Measurements from ENCODE around the gene ATG5.

DNA sequence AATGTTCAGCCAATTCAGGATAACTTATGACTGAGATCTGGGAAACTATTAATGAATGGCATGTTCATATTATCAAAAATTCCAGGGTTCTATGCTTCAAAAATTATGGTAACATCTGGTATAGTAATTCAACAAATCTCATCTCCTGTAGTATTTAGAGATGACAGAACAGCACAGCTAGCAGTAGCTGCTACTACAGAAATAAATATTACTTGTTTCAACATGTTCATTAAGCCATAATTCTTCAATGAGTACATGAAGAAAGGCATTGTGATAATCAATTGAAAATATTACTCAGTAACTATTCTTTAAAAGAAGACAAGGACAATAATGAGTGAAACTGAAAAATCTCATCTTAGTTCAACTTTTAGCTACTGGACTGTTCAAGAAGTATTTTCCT is 66.8 kb downstream of the ATG5 start:
- TF ChIP-seq, protein P1, sequence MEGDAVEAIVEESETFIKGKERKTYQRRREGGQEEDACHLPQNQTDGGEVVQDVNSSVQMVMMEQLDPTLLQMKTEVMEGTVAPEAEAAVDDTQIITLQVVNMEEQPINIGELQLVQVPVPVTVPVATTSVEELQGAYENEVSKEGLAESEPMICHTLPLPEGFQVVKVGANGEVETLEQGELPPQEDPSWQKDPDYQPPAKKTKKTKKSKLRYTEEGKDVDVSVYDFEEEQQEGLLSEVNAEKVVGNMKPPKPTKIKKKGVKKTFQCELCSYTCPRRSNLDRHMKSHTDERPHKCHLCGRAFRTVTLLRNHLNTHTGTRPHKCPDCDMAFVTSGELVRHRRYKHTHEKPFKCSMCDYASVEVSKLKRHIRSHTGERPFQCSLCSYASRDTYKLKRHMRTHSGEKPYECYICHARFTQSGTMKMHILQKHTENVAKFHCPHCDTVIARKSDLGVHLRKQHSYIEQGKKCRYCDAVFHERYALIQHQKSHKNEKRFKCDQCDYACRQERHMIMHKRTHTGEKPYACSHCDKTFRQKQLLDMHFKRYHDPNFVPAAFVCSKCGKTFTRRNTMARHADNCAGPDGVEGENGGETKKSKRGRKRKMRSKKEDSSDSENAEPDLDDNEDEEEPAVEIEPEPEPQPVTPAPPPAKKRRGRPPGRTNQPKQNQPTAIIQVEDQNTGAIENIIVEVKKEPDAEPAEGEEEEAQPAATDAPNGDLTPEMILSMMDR (conservative IDR thresholded peaks at IDR 0.05; ENCODE audit: low read depth in 2 of 2) = no peak
- TF ChIP-seq EZH2 (IDR thresholded peaks at IDR 0.05; ENCODE audit: low read depth, unreplicated experiment) = no peak
- TF ChIP-seq EZH2phosphoT487 (IDR thresholded peaks at IDR 0.05; ENCODE audit: unreplicated experiment) = no peak
- TF ChIP-seq POLR2AphosphoS5 (IDR thresholded peaks at IDR 0.05; ENCODE audit: low read depth) = no peak
- TF ChIP-seq CREB1 (CRISPR knock-in tag; IDR thresholded peaks at IDR 0.05; ENCODE audit: low read depth) = no peak
- no peak for TF ChIP-seq ZNF114 (CRISPR knock-in tag; IDR thresholded peaks at IDR 0.05)
- TF ChIP-seq, protein P2, sequence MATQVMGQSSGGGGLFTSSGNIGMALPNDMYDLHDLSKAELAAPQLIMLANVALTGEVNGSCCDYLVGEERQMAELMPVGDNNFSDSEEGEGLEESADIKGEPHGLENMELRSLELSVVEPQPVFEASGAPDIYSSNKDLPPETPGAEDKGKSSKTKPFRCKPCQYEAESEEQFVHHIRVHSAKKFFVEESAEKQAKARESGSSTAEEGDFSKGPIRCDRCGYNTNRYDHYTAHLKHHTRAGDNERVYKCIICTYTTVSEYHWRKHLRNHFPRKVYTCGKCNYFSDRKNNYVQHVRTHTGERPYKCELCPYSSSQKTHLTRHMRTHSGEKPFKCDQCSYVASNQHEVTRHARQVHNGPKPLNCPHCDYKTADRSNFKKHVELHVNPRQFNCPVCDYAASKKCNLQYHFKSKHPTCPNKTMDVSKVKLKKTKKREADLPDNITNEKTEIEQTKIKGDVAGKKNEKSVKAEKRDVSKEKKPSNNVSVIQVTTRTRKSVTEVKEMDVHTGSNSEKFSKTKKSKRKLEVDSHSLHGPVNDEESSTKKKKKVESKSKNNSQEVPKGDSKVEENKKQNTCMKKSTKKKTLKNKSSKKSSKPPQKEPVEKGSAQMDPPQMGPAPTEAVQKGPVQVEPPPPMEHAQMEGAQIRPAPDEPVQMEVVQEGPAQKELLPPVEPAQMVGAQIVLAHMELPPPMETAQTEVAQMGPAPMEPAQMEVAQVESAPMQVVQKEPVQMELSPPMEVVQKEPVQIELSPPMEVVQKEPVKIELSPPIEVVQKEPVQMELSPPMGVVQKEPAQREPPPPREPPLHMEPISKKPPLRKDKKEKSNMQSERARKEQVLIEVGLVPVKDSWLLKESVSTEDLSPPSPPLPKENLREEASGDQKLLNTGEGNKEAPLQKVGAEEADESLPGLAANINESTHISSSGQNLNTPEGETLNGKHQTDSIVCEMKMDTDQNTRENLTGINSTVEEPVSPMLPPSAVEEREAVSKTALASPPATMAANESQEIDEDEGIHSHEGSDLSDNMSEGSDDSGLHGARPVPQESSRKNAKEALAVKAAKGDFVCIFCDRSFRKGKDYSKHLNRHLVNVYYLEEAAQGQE (IDR thresholded peaks at IDR 0.05; ENCODE audit: unreplicated experiment) = no peak
- no peak for TF ChIP-seq JUNB (IDR thresholded peaks at IDR 0.05; ENCODE audit: unreplicated experiment)
- no peak for TF ChIP-seq NANOG (IDR thresholded peaks at IDR 0.05; ENCODE audit: borderline replicate concordance)
- TF ChIP-seq, protein P3, sequence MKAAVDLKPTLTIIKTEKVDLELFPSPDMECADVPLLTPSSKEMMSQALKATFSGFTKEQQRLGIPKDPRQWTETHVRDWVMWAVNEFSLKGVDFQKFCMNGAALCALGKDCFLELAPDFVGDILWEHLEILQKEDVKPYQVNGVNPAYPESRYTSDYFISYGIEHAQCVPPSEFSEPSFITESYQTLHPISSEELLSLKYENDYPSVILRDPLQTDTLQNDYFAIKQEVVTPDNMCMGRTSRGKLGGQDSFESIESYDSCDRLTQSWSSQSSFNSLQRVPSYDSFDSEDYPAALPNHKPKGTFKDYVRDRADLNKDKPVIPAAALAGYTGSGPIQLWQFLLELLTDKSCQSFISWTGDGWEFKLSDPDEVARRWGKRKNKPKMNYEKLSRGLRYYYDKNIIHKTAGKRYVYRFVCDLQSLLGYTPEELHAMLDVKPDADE (IDR thresholded peaks at IDR 0.05) = no peak
- no peak for TF ChIP-seq STAT1 (IDR thresholded peaks at IDR 0.05; ENCODE audit: unreplicated experiment)
- no peak for TF ChIP-seq ZNF331 (CRISPR knock-in tag; IDR thresholded peaks at IDR 0.05; ENCODE audit: low read depth)
- TF ChIP-seq, protein P4, sequence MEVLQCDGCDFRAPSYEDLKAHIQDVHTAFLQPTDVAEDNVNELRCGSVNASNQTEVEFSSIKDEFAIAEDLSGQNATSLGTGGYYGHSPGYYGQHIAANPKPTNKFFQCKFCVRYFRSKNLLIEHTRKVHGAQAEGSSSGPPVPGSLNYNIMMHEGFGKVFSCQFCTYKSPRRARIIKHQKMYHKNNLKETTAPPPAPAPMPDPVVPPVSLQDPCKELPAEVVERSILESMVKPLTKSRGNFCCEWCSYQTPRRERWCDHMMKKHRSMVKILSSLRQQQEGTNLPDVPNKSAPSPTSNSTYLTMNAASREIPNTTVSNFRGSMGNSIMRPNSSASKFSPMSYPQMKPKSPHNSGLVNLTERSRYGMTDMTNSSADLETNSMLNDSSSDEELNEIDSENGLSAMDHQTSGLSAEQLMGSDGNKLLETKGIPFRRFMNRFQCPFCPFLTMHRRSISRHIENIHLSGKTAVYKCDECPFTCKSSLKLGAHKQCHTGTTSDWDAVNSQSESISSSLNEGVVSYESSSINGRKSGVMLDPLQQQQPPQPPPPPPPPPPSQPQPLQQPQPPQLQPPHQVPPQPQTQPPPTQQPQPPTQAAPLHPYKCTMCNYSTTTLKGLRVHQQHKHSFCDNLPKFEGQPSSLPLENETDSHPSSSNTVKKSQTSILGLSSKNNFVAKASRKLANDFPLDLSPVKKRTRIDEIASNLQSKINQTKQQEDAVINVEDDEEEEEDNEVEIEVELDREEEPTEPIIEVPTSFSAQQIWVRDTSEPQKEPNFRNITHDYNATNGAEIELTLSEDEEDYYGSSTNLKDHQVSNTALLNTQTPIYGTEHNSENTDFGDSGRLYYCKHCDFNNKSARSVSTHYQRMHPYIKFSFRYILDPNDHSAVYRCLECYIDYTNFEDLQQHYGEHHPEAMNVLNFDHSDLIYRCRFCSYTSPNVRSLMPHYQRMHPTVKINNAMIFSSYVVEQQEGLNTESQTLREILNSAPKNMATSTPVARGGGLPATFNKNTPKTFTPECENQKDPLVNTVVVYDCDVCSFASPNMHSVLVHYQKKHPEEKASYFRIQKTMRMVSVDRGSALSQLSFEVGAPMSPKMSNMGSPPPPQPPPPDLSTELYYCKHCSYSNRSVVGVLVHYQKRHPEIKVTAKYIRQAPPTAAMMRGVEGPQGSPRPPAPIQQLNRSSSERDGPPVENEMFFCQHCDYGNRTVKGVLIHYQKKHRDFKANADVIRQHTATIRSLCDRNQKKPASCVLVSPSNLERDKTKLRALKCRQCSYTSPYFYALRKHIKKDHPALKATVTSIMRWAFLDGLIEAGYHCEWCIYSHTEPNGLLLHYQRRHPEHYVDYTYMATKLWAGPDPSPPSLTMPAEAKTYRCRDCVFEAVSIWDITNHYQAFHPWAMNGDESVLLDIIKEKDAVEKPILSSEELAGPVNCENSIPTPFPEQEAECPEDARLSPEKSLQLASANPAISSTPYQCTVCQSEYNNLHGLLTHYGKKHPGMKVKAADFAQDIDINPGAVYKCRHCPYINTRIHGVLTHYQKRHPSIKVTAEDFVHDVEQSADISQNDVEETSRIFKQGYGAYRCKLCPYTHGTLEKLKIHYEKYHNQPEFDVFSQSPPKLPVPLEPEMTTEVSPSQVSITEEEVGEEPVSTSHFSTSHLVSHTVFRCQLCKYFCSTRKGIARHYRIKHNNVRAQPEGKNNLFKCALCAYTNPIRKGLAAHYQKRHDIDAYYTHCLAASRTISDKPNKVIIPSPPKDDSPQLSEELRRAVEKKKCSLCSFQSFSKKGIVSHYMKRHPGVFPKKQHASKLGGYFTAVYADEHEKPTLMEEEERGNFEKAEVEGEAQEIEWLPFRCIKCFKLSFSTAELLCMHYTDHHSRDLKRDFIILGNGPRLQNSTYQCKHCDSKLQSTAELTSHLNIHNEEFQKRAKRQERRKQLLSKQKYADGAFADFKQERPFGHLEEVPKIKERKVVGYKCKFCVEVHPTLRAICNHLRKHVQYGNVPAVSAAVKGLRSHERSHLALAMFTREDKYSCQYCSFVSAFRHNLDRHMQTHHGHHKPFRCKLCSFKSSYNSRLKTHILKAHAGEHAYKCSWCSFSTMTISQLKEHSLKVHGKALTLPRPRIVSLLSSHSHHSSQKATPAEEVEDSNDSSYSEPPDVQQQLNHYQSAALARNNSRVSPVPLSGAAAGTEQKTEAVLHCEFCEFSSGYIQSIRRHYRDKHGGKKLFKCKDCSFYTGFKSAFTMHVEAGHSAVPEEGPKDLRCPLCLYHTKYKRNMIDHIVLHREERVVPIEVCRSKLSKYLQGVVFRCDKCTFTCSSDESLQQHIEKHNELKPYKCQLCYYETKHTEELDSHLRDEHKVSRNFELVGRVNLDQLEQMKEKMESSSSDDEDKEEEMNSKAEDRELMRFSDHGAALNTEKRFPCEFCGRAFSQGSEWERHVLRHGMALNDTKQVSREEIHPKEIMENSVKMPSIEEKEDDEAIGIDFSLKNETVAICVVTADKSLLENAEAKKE (CRISPR knock-in tag; IDR thresholded peaks at IDR 0.05) = no peak
